Bone marrow (tissue), 2 donors: ENCODE measurements around the gene ARFGAP2.
"Not testable (repeated sequence)": the region's sequence is repeated elsewhere in the genome, so short reads cannot be mapped to it uniquely, and the experiment has no call there.

ENCODE experiments used
- DNase-seq, 2 donors: peaks; one replicate each; lab custom pipeline; 2025; lab: John Stamatoyannopoulos, UW

The ARFGAP2 gene

GRCh38 chr11:47148903-47149531, 27.7 kb downstream of the ARFGAP2 start:
- no peak for DNase-seq

DNA sequence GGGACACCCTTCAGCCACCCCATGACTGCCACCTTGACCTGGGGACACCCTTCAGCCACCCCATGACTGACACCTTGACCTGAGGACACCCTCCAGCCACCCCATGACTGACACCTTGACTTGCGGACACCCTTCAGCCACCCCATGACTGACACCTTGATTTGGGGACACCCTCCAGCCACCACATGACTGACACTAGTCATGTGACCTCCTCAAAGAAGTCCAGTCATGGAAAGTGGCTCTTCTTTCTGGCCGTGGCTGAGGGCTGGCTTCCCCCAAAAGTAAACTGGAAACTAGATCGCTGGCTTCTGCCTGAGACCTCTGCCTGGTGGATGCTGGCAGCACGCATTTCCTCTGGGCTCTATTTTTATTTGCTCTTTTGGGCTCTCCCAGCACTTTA, 28.4 kb downstream of the ARFGAP2 start:
- no peak for DNase-seq

GRCh38 chr11:47147681-47148080, 29.0 kb downstream of the ARFGAP2 start:
- DNase-seq: no peak

GRCh38 chr11:47147250-47147649, 29.4 kb downstream of the ARFGAP2 start:
- DNase-seq: no peak

- no peak for DNase-seq
Measured at GRCh38 chr11:47144541-47144940, 32.1 kb downstream of the ARFGAP2 start.

GRCh38 chr11:47143322-47143721, 33.4 kb downstream of the ARFGAP2 start:
- no peak for DNase-seq

DNA sequence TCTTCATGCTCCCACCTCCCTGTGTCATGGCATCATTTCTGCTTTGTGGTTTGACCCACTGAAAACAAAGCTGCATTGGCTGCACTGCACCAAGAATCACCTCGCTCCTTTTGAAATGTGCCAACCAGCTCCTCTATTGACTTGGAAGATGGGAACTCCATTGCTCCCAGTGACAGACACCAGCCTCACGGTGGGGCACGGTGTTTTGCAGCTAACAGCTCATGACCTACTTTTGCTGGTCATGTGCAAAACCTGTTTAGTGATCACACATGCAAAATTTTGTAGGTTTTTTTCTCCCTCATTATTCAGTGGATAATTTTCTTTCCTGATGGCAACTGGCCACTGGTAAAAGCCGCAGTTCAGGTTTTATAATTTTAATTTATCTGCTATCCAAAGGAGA, 36.8 kb downstream of the ARFGAP2 start:
- no peak for DNase-seq

DNA sequence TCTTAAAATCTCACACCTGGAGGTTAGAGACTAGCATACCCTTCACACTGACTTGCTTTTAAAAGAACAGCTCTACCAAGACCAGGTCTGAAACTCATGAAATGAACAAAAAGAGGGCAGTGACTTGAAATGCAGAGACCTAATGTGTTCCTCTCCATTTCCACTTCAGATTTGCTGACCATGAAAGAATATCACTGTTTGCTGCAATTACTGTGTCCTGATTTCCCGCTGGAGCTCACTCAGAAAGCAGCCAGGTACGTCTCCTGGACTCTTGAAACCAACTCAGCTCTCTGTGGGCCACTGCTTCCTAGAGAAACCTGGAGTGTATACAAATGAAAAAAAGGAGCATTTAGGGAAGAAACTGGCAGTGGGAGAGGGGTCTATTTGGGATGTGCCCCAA, 39.2 kb downstream of the ARFGAP2 start:
- no peak for DNase-seq

DNA sequence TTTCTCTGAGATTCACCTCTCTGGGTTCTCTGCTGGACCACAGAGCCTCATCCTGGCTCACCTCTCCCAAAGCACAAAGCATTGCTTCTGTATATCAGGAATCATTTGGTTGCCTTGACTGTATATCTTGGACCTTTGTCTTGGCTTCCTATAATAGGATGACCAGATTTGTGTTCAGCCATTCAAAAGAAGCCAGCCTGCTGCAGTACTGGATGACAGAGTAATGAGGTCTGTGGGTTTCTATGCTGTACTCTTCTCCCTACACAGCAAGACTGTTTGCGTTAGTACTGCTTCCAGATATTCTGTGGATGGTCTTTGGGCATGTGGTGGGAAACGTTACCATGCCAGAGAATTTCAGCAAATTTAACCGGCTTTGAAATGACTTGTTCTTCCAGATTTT, 39.8 kb downstream of the ARFGAP2 start:
- DNase-seq: no peak

- no peak for DNase-seq
Measured at GRCh38 chr11:47136327-47136726, 40.4 kb downstream of the ARFGAP2 start.

DNA sequence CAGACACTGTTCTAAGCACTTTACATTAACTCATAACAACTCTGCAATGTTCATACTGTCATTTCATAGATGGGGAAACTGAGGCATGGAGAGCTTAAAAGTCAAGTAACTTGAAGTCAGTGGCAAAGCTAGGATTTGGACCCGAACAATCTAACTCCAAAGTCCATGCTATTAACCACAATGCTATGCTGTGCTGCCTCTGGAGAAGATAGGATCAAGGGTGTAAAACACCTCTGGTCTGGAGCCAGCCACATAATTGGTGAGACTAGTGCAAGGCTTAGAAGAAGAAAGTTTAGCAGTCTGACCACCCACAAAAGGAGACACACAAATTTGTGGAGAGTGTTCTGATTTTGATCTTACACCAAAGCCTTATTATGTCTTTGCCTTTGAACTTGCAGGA, 43.7 kb downstream of the ARFGAP2 start:
- DNase-seq: no peak

DNA sequence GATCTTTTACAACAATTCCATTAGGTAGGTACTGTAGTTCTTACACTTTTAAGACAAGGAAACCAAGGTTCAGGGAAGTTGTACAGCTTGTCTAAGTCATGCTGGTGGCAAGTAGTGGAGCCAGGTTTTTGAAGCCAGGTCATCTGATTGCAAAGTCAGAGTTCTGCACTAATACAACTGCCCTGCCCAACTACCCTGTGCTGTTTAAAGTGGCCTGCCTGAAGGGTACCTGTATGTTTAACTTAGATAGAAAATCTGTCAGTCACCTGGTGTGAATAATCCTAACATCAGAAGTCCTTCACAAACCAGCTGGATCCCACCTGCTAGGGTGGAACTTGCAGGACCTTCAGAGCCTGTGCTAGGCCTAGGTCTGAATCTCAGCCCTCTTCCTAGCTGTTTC, 44.2 kb downstream of the ARFGAP2 start:
- no peak for DNase-seq

DNA sequence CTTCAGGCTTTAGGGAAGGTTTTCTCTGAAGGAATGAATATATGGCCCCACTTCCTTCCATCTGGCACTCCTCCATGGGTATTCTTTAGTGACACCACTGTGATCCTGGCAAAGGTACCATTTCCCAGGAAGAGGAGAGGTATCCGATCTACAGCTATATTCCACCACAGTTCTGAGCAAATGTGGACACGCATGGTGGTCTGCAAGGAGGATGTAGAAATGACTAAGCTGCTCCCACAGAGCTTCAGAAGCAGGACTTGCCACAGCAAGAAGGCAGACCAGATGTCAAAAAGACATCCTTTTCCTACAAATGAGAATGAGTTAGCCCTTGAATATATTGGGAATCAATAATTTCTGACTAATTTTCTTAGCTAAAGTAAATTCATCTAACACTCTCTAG, 45.5 kb downstream of the ARFGAP2 start:
- no peak for DNase-seq

GRCh38 chr11:47130543-47130942, 46.1 kb downstream of the ARFGAP2 start:
- no peak for DNase-seq

DNA sequence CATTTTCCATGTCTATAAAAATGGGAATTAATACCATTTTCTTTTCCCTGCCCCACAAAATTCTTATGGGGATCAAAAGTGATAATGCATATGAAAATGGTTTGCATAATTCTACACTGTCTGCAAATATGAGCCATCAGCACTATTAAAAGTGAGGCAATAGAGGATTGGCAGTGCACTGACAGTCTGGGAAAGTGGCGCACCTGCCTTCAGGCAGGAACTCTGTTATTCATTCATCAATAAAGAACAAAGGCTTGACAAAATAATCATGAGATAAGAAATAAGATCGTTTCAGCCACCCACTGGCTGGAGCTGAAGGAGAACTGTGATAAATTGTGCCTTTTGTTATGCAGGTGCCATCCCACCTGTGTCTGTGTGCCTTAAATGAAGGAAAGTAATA, 49.5 kb downstream of the ARFGAP2 start:
- no peak for DNase-seq

- no peak for DNase-seq
Measured at GRCh38 chr11:47125083-47125482, 51.6 kb downstream of the ARFGAP2 start.

DNA sequence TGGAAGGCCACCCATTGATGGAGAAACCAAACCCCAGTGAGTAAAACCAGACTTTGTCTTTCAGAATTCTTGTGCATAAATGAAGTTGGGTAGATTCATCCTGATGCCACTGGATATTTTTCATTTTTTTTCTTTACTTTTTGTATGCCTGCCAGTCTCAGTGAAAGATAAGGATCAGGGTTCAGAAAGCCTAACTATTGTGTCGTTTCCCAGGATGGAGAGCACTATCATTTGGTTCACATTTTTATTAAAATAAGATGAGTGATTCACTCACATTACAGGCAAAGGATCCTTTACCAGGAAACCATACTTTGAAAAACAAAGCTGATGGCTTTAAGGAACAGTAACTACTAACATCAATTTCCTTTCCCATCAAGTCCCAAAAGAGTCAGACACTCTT, 52.0 kb downstream of the ARFGAP2 start:
- no peak for DNase-seq

DNA sequence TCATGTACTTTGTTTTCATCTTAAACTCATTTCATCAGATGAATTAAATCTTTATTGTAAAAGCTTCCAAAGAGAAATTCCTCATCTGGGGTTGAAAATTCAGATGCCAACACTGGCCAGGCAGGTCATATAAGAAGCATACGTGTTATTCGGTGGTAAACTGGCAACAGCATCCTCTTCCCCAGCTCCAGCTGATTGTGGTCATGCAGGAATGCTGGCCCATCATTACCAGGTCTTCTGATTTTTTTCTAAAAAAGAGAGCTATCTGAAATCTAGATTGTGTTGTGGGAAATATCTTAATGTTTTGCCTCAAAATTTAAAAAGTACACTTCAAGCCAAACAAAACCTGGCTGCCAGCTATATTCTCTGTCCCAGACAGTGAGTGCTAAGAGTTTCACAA, 53.6 kb downstream of the ARFGAP2 start:
- no peak for DNase-seq

DNA sequence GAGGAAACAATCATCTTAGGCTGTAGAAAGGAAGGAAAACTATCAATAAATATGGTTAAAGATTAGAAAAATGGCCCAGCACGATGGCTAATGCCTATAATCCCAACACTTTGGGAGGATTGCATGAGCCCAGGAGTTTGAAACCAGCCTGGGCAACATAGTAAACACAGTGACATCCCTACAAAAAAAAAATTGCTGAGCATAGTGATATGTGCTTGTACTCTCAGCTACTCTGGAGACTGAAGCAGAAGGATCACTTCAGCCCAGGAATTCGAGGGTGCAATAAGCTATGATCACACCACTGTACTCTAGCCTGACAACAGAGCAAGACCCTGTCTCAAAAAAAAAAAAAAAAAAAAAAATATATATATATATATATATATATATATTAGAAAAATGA, 54.9 kb downstream of the ARFGAP2 start:
- DNase-seq: no peak

- no peak for DNase-seq
Measured at GRCh38 chr11:47121056-47121455, 55.6 kb downstream of the ARFGAP2 start.

DNA sequence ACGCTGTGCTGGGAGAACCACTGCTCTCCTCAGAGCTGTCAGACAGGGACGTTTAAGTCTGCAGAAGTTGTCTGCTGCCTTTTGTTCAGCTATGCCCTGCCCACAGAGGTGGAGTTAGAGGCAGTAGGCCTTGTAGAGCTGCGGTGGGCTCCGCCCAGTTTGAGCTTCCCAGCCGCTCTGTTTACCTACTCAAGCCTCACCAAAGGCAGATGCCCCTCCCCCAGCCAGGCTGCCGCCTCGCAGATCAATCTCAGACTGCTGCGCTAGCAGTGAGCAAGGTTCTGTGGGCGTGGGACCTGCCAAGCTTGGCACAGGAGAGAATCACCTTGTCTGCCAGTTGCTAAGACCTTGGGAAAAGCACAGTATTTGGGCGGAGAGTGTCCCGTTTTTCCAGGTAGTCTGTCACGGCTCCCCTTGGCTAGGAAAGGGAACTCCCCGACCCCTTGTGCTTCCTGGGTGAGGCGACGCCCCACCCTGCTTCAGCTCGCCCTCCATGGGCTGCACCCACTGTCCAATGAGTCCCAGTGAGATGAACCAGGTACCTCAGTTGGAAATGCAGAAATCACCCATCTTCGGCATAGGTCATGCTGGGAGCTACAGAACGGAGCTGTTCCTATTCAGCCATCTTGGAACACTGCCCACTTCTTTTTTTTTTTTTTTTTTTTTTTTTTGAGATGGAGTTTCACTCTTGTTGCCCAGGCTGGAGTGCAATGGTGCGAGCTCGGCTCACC, 57.6 kb downstream of the ARFGAP2 start:
- DNase-seq: not testable (repeated sequence)
